IMR-90 (cell line): Measurements from ENCODE around the gene SFT2D3. TPM values are rescaled to one million over a fixed set of nuclear protein-coding genes. Genes with fewer than 3 reads are reported as not detected.

Experiments
- ATAC-seq: fragments of 200-7000 bp; cut with Tn5 transposase; 2 replicates; pipeline ENCODE4 v1.9.1; 2020; ENCODE audit warnings: low read depth, mild to moderate bottlenecking, moderate library complexity
- BruUV-seq: library from RNA; stranded (reverse); fragments of 400-500 nt; replicated peaks from 2 replicates; lab custom pipeline; 2021; lab: Mats Ljungman, UMichigan
- CTCF ChIA-PET: fragments of 300-600 bp; formaldehyde crosslinking; extraction: SDS; loops from one replicate; lab custom pipeline; 2021; ENCODE audit warnings: antibody characterized with exemption; lab: Yijun Ruan, JAX
- POLR2A ChIA-PET: fragments of 300-600 bp; sonication (Branson Sonifier 250); formaldehyde crosslinking; loops from one replicate; lab custom pipeline; 2022; ENCODE audit warnings: antibody characterized with exemption; ENCODE audit not compliant: unreplicated experiment; lab: Charles Lee
- DNase-seq: peaks from one replicate; pipeline ENCODE4 v3.0.0; 2013
- H2AFZ ChIP-seq: replicated peaks from 2 replicates; pipeline ENCODE3; 2013; ENCODE audit warnings: low read length, mild to moderate bottlenecking; ENCODE audit not compliant: poor library complexity
- H2AK5ac ChIP-seq: 2 replicates; pipeline ENCODE4 v1.6.1; 2013; ENCODE audit warnings: low read depth, low read length, inconsistent platforms
- H2AK9ac ChIP-seq: replicated peaks from 2 replicates; pipeline ENCODE3; 2013; ENCODE audit warnings: mild to moderate bottlenecking, low read depth, low read length, moderate library complexity; ENCODE audit not compliant: poor library complexity
- H2BK120ac ChIP-seq: 2 replicates; pipeline ENCODE4 v1.6.1; 2013; ENCODE audit warnings: low read depth, low read length, inconsistent platforms
- H2BK15ac ChIP-seq: 3 replicates; pipeline ENCODE4 v1.6.1; 2013; ENCODE audit warnings: low read depth, low read length, inconsistent platforms
- H2BK20ac ChIP-seq: 2 replicates; pipeline ENCODE4 v1.6.1; 2013; ENCODE audit warnings: low read depth, mild to moderate bottlenecking, inconsistent platforms, low read length, moderate library complexity
- H2BK5ac ChIP-seq: 2 replicates; pipeline ENCODE4 v1.6.1; 2013; ENCODE audit warnings: mild to moderate bottlenecking, low read depth, low read length, inconsistent platforms; ENCODE audit not compliant: poor library complexity, severe bottlenecking
- H3K14ac ChIP-seq: replicated peaks from 2 replicates; pipeline ENCODE4 v1.6.1; 2013; ENCODE audit warnings: low read depth, low read length, inconsistent platforms
- H3K18ac ChIP-seq: 2 replicates; pipeline ENCODE4 v1.6.1; 2013; ENCODE audit warnings: low read depth, low read length, control low read depth
- H3K23ac ChIP-seq: 2 replicates; pipeline ENCODE4 v1.6.1; 2013; ENCODE audit warnings: low read depth, low read length, inconsistent platforms
- H3K27ac ChIP-seq: 2 replicates; pipeline ENCODE4 v1.5.1; 2013; ENCODE audit warnings: mild to moderate bottlenecking, control low read depth, low read length; ENCODE audit not compliant: insufficient read depth
- H3K27me3 ChIP-seq: 2 replicates; pipeline ENCODE4 v1.6.1; 2013; ENCODE audit warnings: low read length; ENCODE audit not compliant: control insufficient read depth, insufficient read depth
- H3K36me3 ChIP-seq: 2 replicates; pipeline ENCODE4 v1.6.1; 2013; ENCODE audit warnings: low read length, mixed read lengths; ENCODE audit not compliant: control insufficient read depth, insufficient read depth
- H3K4ac ChIP-seq: 2 replicates; pipeline ENCODE4 v1.6.1; 2013; ENCODE audit warnings: low read depth, low read length, inconsistent platforms
- H3K4me1 ChIP-seq: 2 replicates; pipeline ENCODE4 v1.6.1; 2013; ENCODE audit warnings: low read length, mixed read lengths; ENCODE audit not compliant: control insufficient read depth, insufficient read depth
- H3K4me2 ChIP-seq: 2 replicates; pipeline ENCODE4 v1.6.1; 2013; ENCODE audit warnings: low read depth, mild to moderate bottlenecking, control low read depth, low read length, moderate library complexity
- H3K4me3 ChIP-seq: 2 replicates; pipeline ENCODE4 v1.5.1; 2013; ENCODE audit warnings: low read depth, mild to moderate bottlenecking, control low read depth, low read length, moderate library complexity; ENCODE audit not compliant: insufficient read depth
- H3K56ac ChIP-seq: 2 replicates; pipeline ENCODE4 v1.6.1; 2013; ENCODE audit warnings: low read length, inconsistent platforms; ENCODE audit not compliant: insufficient read depth; ENCODE audit errors: extremely low read depth
- H3K79me1 ChIP-seq, 2 experiments: 2 replicates each; pipeline ENCODE4 v1.6.1; 2013; ENCODE audit warnings: low read length in 2 of 2, inconsistent platforms in 1 of 2, low read depth in 1 of 2
- H3K9ac ChIP-seq: 2 replicates; pipeline ENCODE4 v1.6.1; 2013; ENCODE audit warnings: low read depth, low read length, control low read depth
- H3K9me1 ChIP-seq: 2 replicates; pipeline ENCODE4 v1.6.1; 2013; ENCODE audit warnings: low read length, inconsistent platforms; ENCODE audit not compliant: insufficient read depth
- H3K9me3 ChIP-seq: 2 replicates; pipeline ENCODE4 v1.6.1; 2013; ENCODE audit warnings: low read length; ENCODE audit not compliant: control insufficient read depth, insufficient read depth
- H4K20me1 ChIP-seq: 2 replicates; pipeline ENCODE4 v1.6.1; 2013; ENCODE audit warnings: low read length, inconsistent platforms; ENCODE audit not compliant: insufficient read depth
- H4K5ac ChIP-seq: 2 replicates; pipeline ENCODE4 v1.6.1; 2013; ENCODE audit warnings: mild to moderate bottlenecking, low read depth, low read length, control low read depth
- H4K8ac ChIP-seq, 2 experiments: 2 replicates each; pipeline ENCODE4 v1.6.1; 2013; ENCODE audit warnings: low read depth in 2 of 2, low read length in 2 of 2, control low read depth in 1 of 2, inconsistent platforms in 1 of 2
- H4K91ac ChIP-seq: 2 replicates; pipeline ENCODE4 v1.6.1; 2013; ENCODE audit warnings: low read depth, low read length, inconsistent platforms; ENCODE audit not compliant: insufficient read depth
- MAZ ChIP-seq: IDR thresholded peaks from 2 replicates; pipeline ENCODE4 v1.6.1; 2012; ENCODE audit warnings: low read depth, mild to moderate bottlenecking, low read length, improper control_type of control experiment, moderate library complexity, borderline replicate concordance
- MXI1 ChIP-seq: IDR thresholded peaks from 2 replicates; pipeline ENCODE4 v1.6.1; 2012; ENCODE audit warnings: low read depth, mild to moderate bottlenecking, low read length, moderate library complexity, borderline replicate concordance
- NFE2L2 ChIP-seq: fragments of 150-350 bp; IDR thresholded peaks from 2 replicates; pipeline ENCODE4 v1.6.1; 2016; ENCODE audit warnings: low read depth, mild to moderate bottlenecking, low read length
- RCOR1 ChIP-seq: IDR thresholded peaks from 2 replicates; pipeline ENCODE4 v1.6.1; 2012; ENCODE audit warnings: mild to moderate bottlenecking, low read length, improper control_type of control experiment; ENCODE audit not compliant: insufficient replicate concordance
- RFX5 ChIP-seq: IDR thresholded peaks from 2 replicates; pipeline ENCODE4 v1.8.0; 2012; ENCODE audit warnings: low read depth, mild to moderate bottlenecking, low read length, moderate library complexity
- WGBS, 2 experiments: methylation state at CpG; one replicate each; pipeline versions ENCODE4 v1.1.5 to v1.1.7; 2013; ENCODE audit warnings: missing lambda C conversion rate in 2 of 2; ENCODE audit not compliant: insufficient read length in 1 of 2; ENCODE audit errors: extremely low coverage in 2 of 2; 5-methylcytosine and 5-hydroxymethylcytosine counted together
- dilution Hi-C: fragments of 300-500 bp; cut with HindIII; formaldehyde crosslinking; loops from one replicate; pipeline ENCODE4 v1.14.3; 2018; ENCODE audit warnings: low sequenced_read_pairs; ENCODE audit not compliant: unreplicated experiment
- in situ Hi-C: fragments of 300-500 bp; cut with MboI; formaldehyde crosslinking; loops from 3 replicates; pipeline ENCODE4 v1.14.3; 2019; ENCODE audit warnings: low sequenced_read_pairs, inconsistent platforms, mixed read lengths
- intact Hi-C: fragments of 100-400 bp; cut with micrococcal nuclease; formaldehyde crosslinking; loops from 2 replicates; pipeline ENCODE4 v1.10.0; 2022
- polyA plus RNA-seq, 3 experiments: library from polyadenylated mRNA; depleted of rRNA; stranded (reverse); fragments of >200 nt; gene quantifications; 2 replicates each; pipeline ENCODE4 v1.2.3, GENCODE V29; 2012; ENCODE audit warnings: low replicate concordance in 1 of 3
- total RNA-seq: library from RNA; depleted of rRNA; stranded (reverse); fragments of >200 nt; gene quantifications from 2 replicates; pipeline ENCODE4 v1.2.3, GENCODE V29; 2012
- TF ChIP-seq, protein P1 (sequence below): fragments of 150-350 bp; IDR thresholded peaks from 2 replicates; pipeline ENCODE4 v1.6.1; 2017; ENCODE audit warnings: mild to moderate bottlenecking, antibody characterized with exemption, low read length, low read depth
- TF ChIP-seq, protein P2 (sequence below): conservative IDR thresholded peaks from 2 replicates; pipeline ENCODE4 v1.5.1; 2012; ENCODE audit warnings: mild to moderate bottlenecking, low read depth, low read length, improper control_type of control experiment

SFT2D3 gene
- total and polyA plus RNA-seq, 2 of the 4 experiments (the other 2 are of a cell fraction): 2.5 to 3.1 TPM

DNA sequence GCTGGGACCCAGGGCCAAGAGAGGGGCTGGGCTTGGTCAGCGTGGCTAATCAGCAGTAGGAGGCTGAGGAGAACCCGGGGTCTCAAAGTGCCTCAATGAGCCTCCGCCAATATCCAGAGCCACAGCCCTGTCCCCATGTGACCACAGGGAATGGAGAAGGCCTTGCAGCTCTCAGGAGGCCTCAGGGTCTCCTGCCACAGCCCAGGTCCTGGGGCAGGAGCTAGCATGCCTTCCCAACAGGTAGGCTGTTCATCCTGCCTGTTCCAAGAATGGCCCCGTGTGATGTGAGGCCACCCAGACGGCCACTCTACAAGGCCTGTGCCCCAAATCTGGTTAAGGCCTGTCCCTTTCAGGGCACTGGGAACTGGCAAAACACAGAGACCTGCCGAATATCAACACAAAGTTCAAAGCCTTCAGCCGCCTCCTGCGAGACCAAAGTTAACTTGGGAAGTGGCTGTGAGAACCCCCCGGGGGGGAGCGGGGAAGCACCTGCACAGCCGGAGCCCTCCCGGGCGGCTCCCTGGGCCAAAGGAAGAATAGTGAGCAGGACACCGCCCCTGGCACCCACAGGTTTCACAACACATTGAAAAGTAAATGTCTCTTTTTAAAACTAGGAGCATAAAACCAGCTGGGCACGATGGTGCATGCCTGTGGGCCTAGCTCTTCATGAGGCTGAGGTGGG lies 21.5 kb upstream of the SFT2D3 start:
- Histone ChIP-seq H3K9ac (no peak overlapping the region), H4K8ac (no peak overlapping the region), H2BK15ac (no peak overlapping the region), H3K9me1 (peaks cover 9% of the 10 kb centered on the region; the same call in 1 of the 2 replicates), H3K56ac (no peak overlapping the region), H3K4me3 (no peak overlapping the region), H3K79me1 (no peaks in the 10 kb centered on the region), H3K14ac (no peak overlapping the region), H3K4me1 (peaks cover 4% of the 10 kb centered on the region), H3K18ac (no peak overlapping the region), H2BK20ac (no peak overlapping the region), H3K27me3 (peaks cover 22% of the 10 kb centered on the region), H4K91ac (no peak overlapping the region), H3K9me3 (no peaks in the 10 kb centered on the region), H3K27ac (no peak overlapping the region), H2BK5ac (no peak overlapping the region), H4K20me1 (no peaks in the 10 kb centered on the region), H3K23ac (no peak overlapping the region), H3K36me3 (no peaks in the 10 kb centered on the region), H3K4me2 (no peak overlapping the region), H3K4ac (no peak overlapping the region), H2AK5ac (no peak overlapping the region), H2AK9ac (no peak overlapping the region), H2BK120ac (no peak overlapping the region), H4K5ac (no peak overlapping the region), H2AFZ (no peak overlapping the region)
- dilution Hi-C loops (no loop called here), intact Hi-C loops (no loop called here), in situ Hi-C loops (no loop called here)
- no TSS peak for BruUV-seq
- 90% methylated on average over 3 of the region's 15 CpGs; no CpG with 5 or more reads in 1 of the 2 experiments for WGBS, 2 experiments
- ChIA-PET CTCF (no interaction called here), POLR2A (no interaction called here)
- no peak for DNase-seq
- TF ChIP-seq, protein P1, sequence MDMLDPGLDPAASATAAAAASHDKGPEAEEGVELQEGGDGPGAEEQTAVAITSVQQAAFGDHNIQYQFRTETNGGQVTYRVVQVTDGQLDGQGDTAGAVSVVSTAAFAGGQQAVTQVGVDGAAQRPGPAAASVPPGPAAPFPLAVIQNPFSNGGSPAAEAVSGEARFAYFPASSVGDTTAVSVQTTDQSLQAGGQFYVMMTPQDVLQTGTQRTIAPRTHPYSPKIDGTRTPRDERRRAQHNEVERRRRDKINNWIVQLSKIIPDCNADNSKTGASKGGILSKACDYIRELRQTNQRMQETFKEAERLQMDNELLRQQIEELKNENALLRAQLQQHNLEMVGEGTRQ: no peak
- TF ChIP-seq RCOR1: no peak
- TF ChIP-seq, protein P2, sequence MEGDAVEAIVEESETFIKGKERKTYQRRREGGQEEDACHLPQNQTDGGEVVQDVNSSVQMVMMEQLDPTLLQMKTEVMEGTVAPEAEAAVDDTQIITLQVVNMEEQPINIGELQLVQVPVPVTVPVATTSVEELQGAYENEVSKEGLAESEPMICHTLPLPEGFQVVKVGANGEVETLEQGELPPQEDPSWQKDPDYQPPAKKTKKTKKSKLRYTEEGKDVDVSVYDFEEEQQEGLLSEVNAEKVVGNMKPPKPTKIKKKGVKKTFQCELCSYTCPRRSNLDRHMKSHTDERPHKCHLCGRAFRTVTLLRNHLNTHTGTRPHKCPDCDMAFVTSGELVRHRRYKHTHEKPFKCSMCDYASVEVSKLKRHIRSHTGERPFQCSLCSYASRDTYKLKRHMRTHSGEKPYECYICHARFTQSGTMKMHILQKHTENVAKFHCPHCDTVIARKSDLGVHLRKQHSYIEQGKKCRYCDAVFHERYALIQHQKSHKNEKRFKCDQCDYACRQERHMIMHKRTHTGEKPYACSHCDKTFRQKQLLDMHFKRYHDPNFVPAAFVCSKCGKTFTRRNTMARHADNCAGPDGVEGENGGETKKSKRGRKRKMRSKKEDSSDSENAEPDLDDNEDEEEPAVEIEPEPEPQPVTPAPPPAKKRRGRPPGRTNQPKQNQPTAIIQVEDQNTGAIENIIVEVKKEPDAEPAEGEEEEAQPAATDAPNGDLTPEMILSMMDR: no peak
- no peak for TF ChIP-seq RFX5
- TF ChIP-seq MXI1: no peak
- no peak for TF ChIP-seq MAZ
- TF ChIP-seq NFE2L2: no peak
- no peak for ATAC-seq
